ENCODE results near the gene BMP8B.
"Not testable (repeated sequence)": the region's sequence is repeated elsewhere in the genome, so short reads cannot be mapped to it uniquely, and the experiment has no call there.

GRCh38 chr1:39766466-39766865, 22.2 kb downstream of the BMP8B start:
- TF ChIP-seq, protein P1, sequence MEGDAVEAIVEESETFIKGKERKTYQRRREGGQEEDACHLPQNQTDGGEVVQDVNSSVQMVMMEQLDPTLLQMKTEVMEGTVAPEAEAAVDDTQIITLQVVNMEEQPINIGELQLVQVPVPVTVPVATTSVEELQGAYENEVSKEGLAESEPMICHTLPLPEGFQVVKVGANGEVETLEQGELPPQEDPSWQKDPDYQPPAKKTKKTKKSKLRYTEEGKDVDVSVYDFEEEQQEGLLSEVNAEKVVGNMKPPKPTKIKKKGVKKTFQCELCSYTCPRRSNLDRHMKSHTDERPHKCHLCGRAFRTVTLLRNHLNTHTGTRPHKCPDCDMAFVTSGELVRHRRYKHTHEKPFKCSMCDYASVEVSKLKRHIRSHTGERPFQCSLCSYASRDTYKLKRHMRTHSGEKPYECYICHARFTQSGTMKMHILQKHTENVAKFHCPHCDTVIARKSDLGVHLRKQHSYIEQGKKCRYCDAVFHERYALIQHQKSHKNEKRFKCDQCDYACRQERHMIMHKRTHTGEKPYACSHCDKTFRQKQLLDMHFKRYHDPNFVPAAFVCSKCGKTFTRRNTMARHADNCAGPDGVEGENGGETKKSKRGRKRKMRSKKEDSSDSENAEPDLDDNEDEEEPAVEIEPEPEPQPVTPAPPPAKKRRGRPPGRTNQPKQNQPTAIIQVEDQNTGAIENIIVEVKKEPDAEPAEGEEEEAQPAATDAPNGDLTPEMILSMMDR (IDR thresholded peaks at IDR 0.05 in 4 of 5, conservative IDR thresholded peaks at IDR 0.05 in 1 of 5), result not testable (repeated sequence)
- TF ChIP-seq POLR2A (IDR thresholded peaks at IDR 0.05), result not testable (repeated sequence)

Data from gastrocnemius medialis (tissue), 4 donors.